Fibroblast of skin of scalp (primary cell): ENCODE results near the gene LRGUK.

Experiments used
- DNase-seq: peaks from one replicate; pipeline ENCODE4 v3.0.0-alpha.2; 2013

Gene LRGUK

GRCh38 chr7:134126596-134126965 lies 559 bp upstream of the LRGUK start:
- no peak for DNase-seq

- no peak for DNase-seq
These were observed 1.7 kb downstream of the LRGUK start for GRCh38 chr7:134128829-134129228.

GRCh38 chr7:134129856-134130523 lies 2.9 kb downstream of the LRGUK start:
- no peak for DNase-seq

- no peak for DNase-seq
These were observed 6.9 kb downstream of the LRGUK start for GRCh38 chr7:134134004-134134403.

- DNase-seq, result peak; percentile 59
These were observed 14.0 kb downstream of the LRGUK start for GRCh38 chr7:134140889-134141867.

GRCh38 chr7:134141868-134142264 lies 14.7 kb downstream of the LRGUK start:
- DNase-seq, result no peak

- DNase-seq, result no peak
These were observed 26.5 kb downstream of the LRGUK start for GRCh38 chr7:134153493-134154136.

GRCh38 chr7:134154581-134155130 lies 27.5 kb downstream of the LRGUK start:
- peak; percentile 7 for DNase-seq

GRCh38 chr7:134155206-134155605 lies 28.1 kb downstream of the LRGUK start:
- DNase-seq, result no peak

GRCh38 chr7:134155871-134156270 lies 28.7 kb downstream of the LRGUK start:
- no peak for DNase-seq

GRCh38 chr7:134165252-134165651 lies 38.1 kb downstream of the LRGUK start:
- DNase-seq, result no peak

- DNase-seq, result no peak
These were observed 40.1 kb downstream of the LRGUK start for GRCh38 chr7:134167250-134167649.

- DNase-seq, result no peak
These were observed 40.7 kb downstream of the LRGUK start for GRCh38 chr7:134167841-134168240.

GRCh38 chr7:134174795-134175261 lies 47.7 kb downstream of the LRGUK start:
- peak; percentile 59 for DNase-seq

- DNase-seq, result no peak
These were observed 48.3 kb downstream of the LRGUK start for GRCh38 chr7:134175334-134176036.

GRCh38 chr7:134176037-134176350 lies 48.9 kb downstream of the LRGUK start:
- DNase-seq, result no peak

- no peak for DNase-seq
These were observed 52.2 kb downstream of the LRGUK start for GRCh38 chr7:134179036-134180011.

- DNase-seq, result no peak
These were observed 53.2 kb downstream of the LRGUK start for GRCh38 chr7:134180376-134180775.

GRCh38 chr7:134182078-134182477 lies 54.9 kb downstream of the LRGUK start:
- no peak for DNase-seq

GRCh38 chr7:134184767-134185166 lies 57.6 kb downstream of the LRGUK start:
- no peak for DNase-seq

- no peak for DNase-seq
These were observed 58.9 kb downstream of the LRGUK start for GRCh38 chr7:134186027-134186426.
